Measurements from ENCODE around the gene SPIN2B. TPM values are rescaled to one million over a fixed set of nuclear protein-coding genes. Genes with fewer than 3 reads are reported as not detected.

The SPIN2B gene
- total and polyA plus RNA-seq, 2 of the 8 experiments (the other 6 are each of a cell fraction or from before 2014, with no cell fraction given) = 7.4 to 12.8 TPM

GRCh38 chrX:57074458-57074857 is 46.9 kb downstream of the SPIN2B start:
- CTCF ChIA-PET (ENCODE audit: partially characterized antibody) = no interaction called here
- TF ChIP-seq BCL11A (IDR thresholded peaks at IDR 0.05; ENCODE audit: low read depth in 2 of 2, low read length in 2 of 2) (no peak), POLR2AphosphoS5 (IDR thresholded peaks at IDR 0.05; ENCODE audit: low read depth, low read length) (no peak), E2F6 (IDR thresholded peaks at IDR 0.05) (no peak)

More at GRCh38 chrX:57074458-57074857, 46.9 kb downstream of the SPIN2B start:
- Histone ChIP-seq H3K4me1 (replicated peaks in 1 of 4; ENCODE audit: control insufficient read depth in 3 of 4, insufficient read depth in 4 of 4, low read length in 3 of 4) (no peaks in the 10 kb centered on the region), H2AFZ (ENCODE audit: low read length) (no peak overlapping the region), H2BK120ac (replicated peaks; ENCODE audit: low read depth, low read length) (no peak overlapping the region), H3K18ac (ENCODE audit: extremely low read depth, low read length) (no peak overlapping the region), H4K8ac (ENCODE audit: extremely low read depth, insufficient read depth, low read length) (no peak overlapping the region), H3K23ac (ENCODE audit: insufficient read length) (no peak overlapping the region), H2BK15ac (ENCODE audit: low read length) (no peak overlapping the region), H3K27me3 (replicated peaks in 1 of 4; ENCODE audit: control insufficient read depth in 3 of 4, extremely low read depth in 1 of 4, insufficient read depth in 3 of 4, low read length in 3 of 4) (no peaks in the 10 kb centered on the region), H4K91ac (replicated peaks; ENCODE audit: insufficient read length, low read length) (no peak overlapping the region), H3K27ac (ENCODE audit: low read depth, low read length) (no peak overlapping the region), H4K5ac (ENCODE audit: insufficient read length, low read depth, low read length) (no peak overlapping the region), H3K79me1 (ENCODE audit: low read depth, low read length) (no peaks in the 10 kb centered on the region), H3K79me2 (ENCODE audit: control insufficient read depth in 1 of 2, insufficient read depth in 2 of 2, low read length in 2 of 2) (no peaks in the 10 kb centered on the region), H3K9ac (replicated peaks in 1 of 4; ENCODE audit: extremely low read depth in 1 of 4, low read depth in 3 of 4, low read length in 3 of 4) (no peak overlapping the region), H2BK20ac (ENCODE audit: low read length) (no peak overlapping the region), H3K4ac (replicated peaks; ENCODE audit: insufficient read length, low read depth, low read length) (no peak overlapping the region), H3K14ac (ENCODE audit: insufficient read length) (no peak overlapping the region), H3K23me2 (ENCODE audit: low read depth, low read length) (no peaks in the 10 kb centered on the region), H2BK5ac (ENCODE audit: low read depth, low read length) (no peak overlapping the region), H3K4me3 (ENCODE audit: extremely low read depth in 1 of 4, insufficient read depth in 2 of 4, low read depth in 3 of 4, low read length in 4 of 4) (no peak overlapping the region), H4K20me1 (replicated peaks in 1 of 2; ENCODE audit: control insufficient read depth in 1 of 2, insufficient read depth in 2 of 2, low read length in 2 of 2) (no peaks in the 10 kb centered on the region), H3K4me2 (ENCODE audit: insufficient read depth in 1 of 2, low read depth in 2 of 2, low read length in 2 of 2) (no peak overlapping the region), H2BK12ac (ENCODE audit: low read depth, low read length) (no peak overlapping the region), H3K56ac (replicated peaks; ENCODE audit: insufficient read length, low read depth, low read length) (no peak overlapping the region), H3K36me3 (ENCODE audit: control insufficient read depth in 2 of 4, insufficient read depth in 4 of 4, low read length in 3 of 4) (no peaks in the 10 kb centered on the region), H2AK5ac (ENCODE audit: low read depth, low read length) (no peak overlapping the region), H3K9me3 (ENCODE audit: insufficient read depth in 2 of 2, low read depth in 1 of 2, low read length in 1 of 2) (no peaks in the 10 kb centered on the region)
- FAIRE-seq = no peak
- 100% methylated on average over 2 of the region's 4 CpGs; no CpG with 5 or more reads in 1 of the 2 experiments for WGBS, 2 experiments (ENCODE audit: extremely low coverage in 1 of 2, insufficient coverage in 1 of 2, insufficient read length in 1 of 2, insufficient replicate concordance in 2 of 2, low coverage in 1 of 2, low lambda C conversion rate in 2 of 2, missing lambda C conversion rate in 1 of 2)
- POLR2A ChIA-PET (ENCODE audit: partially characterized antibody) = no interaction called here
- DNase-seq (ENCODE audit: low read depth in 1 of 2, low spot score in 2 of 2) = no peak
